DMS79 treated with DMSO at 0.1 percent for 48 hours (cell line): ENCODE data around the gene IRAK4.

Source experiments
- DNase-seq: peaks from one replicate; lab custom pipeline; 2025; lab: John Stamatoyannopoulos, UW

Gene IRAK4

DNA sequence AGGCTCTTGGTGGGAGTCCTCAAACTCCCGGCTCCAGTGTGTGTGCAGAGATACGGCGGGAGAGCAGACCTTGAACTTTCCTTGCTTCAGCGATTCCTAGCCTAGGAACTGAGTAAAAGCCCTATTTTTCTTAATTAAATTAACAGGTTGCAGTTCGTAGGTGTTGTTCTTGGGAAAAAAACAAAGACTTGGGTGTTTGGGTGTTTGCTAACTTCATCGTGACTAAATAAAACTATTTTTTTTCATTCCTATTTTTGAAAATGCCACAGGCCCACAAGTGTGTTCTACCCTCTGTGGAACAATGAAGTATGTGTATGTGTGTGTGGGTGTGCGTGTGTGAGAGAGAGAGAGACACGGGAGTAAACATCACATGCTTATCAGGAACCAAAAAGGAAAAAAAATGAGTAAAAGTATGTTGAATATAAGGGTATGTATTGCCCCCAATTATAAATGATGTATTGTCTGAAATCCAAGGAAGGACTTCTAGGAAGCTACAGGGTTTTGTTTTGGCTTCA lies 77.8 kb downstream of the IRAK4 start:
- DNase-seq: no peak
